ENCODE measurements around the gene GPR15. TPM values are rescaled to one million over a fixed set of nuclear protein-coding genes. Genes with fewer than 3 reads are reported as not detected.

GPR15 gene
- total RNA-seq: not detected in 2 replicates

DNA sequence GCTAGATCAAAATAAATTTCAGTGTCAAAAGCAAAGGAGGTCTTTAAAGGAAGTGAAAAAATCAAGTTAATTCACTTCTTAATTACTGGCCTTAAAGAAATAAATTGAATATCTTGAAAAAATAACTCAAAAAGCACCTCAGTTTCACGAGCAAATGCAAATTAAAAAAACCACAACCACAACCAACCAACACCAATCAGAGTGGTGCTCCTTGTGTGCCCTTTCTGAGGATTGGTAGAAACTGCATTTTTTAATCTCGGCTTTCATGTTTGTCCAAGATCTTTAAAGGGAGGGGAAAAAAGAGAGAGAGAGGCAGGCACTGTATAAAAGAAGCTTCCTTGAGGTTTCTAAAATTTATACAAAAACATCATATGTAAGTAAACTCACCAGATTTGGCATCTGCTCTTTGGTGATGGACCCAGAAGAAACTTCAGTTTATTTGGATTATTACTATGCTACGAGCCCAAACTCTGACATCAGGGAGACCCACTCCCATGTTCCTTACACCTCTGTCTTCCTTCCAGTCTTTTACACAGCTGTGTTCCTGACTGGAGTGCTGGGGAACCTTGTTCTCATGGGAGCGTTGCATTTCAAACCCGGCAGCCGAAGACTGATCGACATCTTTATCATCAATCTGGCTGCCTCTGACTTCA, at the start of gene GPR15:
Gene GPR15 (plus strand): TSS at position 357 of the 653 bp plus-strand sequence. CDS start 56 bp downstream, at position 413.

DNA sequence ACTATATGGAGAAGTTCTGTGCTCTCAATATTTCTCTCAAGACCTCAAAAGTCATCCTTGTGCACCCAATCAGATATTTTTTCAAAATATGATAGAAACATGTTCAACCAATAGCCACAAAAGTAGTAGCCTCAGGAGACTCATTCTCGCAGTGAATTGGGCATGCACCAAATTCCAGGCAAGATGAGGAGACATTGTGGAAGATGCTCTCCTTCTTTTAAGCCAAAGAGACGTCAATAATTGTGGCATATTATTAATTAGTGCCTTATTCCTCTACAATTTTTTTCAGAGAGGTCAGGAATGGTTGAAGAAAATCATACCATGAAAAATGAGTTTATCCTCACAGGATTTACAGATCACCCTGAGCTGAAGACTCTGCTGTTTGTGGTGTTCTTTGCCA, 34.4 kb upstream of the GPR15 start, which contains the start of gene OR5K2:
Gene OR5K2 (plus strand): TSS at position 301 of the 400 bp plus-strand sequence. CDS start 0 bp downstream, at position 301.

DNA sequence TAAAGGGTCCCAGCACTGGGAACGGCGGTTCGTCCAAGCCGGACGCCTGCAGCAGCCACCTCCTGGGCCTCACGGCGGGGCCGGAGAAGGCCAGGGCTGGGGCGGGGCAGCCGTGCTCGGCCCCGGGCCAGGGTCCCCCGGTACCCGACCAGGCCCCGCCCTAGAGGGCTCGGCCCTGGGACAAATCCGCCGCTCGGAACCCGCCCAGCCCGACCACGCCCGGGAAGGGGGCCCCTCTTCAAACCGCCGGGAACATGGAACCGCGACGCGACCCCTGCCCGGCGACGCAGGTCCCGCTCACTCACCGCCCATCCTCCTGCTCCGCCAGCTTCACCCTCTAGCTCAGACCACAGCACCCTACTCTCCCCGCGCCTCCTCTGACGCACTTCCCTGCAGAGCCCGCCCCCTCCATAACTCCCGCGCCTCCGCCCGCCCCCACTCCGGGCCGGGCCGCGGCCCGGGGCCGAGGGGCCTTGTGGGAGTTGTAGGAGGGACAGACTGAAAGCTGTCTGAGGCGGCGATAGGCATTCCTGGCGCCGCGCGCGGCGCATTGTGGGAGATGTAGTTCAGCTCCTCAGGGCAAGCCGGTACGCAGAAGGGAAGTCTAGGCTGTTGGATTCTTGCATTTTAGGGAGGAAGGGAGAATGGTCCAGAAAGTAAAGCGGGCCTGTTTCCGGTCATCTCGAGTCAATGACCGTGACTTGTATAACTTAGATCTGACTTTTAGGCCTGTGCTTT, 9.1 kb upstream of the GPR15 start, which contains the start of gene CLDND1:
Gene CLDND1 (minus strand): TSS at position 359 of the 738 bp plus-strand sequence. CDS start 1,478 bp downstream, outside the sequence.

Small RNAs within 50 kb of the gene (small RNA-seq; reads per million reads assigned to genes)
- gene RPL38P4: not detected

Other genes with a start within 250 kb of the GPR15 start
- not detected in 2 replicates for gene OR5H2, start 249.5 kb upstream of the GPR15 start, total RNA-seq
- not detected in 2 replicates for gene OR5K4, start 178.1 kb upstream of the GPR15 start, total RNA-seq
- not detected in 2 replicates for gene OR5K3, start 141.3 kb upstream of the GPR15 start, total RNA-seq
- not detected in 2 replicates for gene OR5K1, start 68.8 kb upstream of the GPR15 start, total RNA-seq
- gene OR5K2, start 34.3 kb upstream of the GPR15 start, total RNA-seq: not detected in 2 replicates
- gene CLDND1, start 9.1 kb upstream of the GPR15 start, total RNA-seq: 110 and 139 TPM in 2 replicates
- gene CPOX, start 61.6 kb downstream of the GPR15 start, total RNA-seq: 26.7 and 28.3 TPM in 2 replicates
- gene ST3GAL6, start 231.4 kb downstream of the GPR15 start, total RNA-seq: 21.5 and 36.7 TPM in 2 replicates

Measured in thoracic aorta endothelial cell (primary cell).